Measurements from ENCODE around the gene CD248. TPM values are rescaled to one million over a fixed set of nuclear protein-coding genes. Genes with fewer than 3 reads are reported as not detected.
"Not testable (repeated sequence)": the region's sequence is repeated elsewhere in the genome, so short reads cannot be mapped to it uniquely, and the experiment has no call there.

The CD248 gene
- polyA plus RNA-seq, 5 donors = 67.2 to 162 (median 89.2) TPM

GRCh38 chr11:66331542-66332370, 14.9 kb upstream of the CD248 start:
- no peak for DNase-seq

GRCh38 chr11:66330931-66331330, 14.1 kb upstream of the CD248 start:
- no peak for DNase-seq

- no peak for DNase-seq
Observed at GRCh38 chr11:66329165-66329673, 12.4 kb upstream of the CD248 start.

GRCh38 chr11:66328302-66329144, 11.7 kb upstream of the CD248 start:
- peak in 1 of 2 donors; percentile 76 for DNase-seq

GRCh38 chr11:66328031-66328301, 11.1 kb upstream of the CD248 start:
- no peak for DNase-seq

- no peak for DNase-seq
Observed at GRCh38 chr11:66327171-66328030, 10.6 kb upstream of the CD248 start.

- no peak for DNase-seq
Observed at GRCh38 chr11:66326261-66327111, 9.6 kb upstream of the CD248 start.

- no peak for DNase-seq
Observed at GRCh38 chr11:66325263-66325671, 8.4 kb upstream of the CD248 start.

- no peak for DNase-seq
Observed at GRCh38 chr11:66324664-66325063, 7.8 kb upstream of the CD248 start.

- DNase-seq = no peak
Observed at GRCh38 chr11:66323684-66324083, 6.8 kb upstream of the CD248 start.

- no peak for DNase-seq
Observed at GRCh38 chr11:66322732-66323427, 6.0 kb upstream of the CD248 start.

GRCh38 chr11:66321606-66322005, 4.8 kb upstream of the CD248 start:
- no peak for DNase-seq

GRCh38 chr11:66320748-66321147, 3.9 kb upstream of the CD248 start:
- DNase-seq = not testable (repeated sequence)

GRCh38 chr11:66320289-66320688, 3.4 kb upstream of the CD248 start:
- not testable (repeated sequence) for DNase-seq

GRCh38 chr11:66318600-66318970, 1.7 kb upstream of the CD248 start:
- no peak for DNase-seq

- peak; percentile 71 to 78 for DNase-seq
Observed at GRCh38 chr11:66317723-66318599, 1.1 kb upstream of the CD248 start.

- DNase-seq = peak; percentile 71 to 75
Observed at GRCh38 chr11:66317322-66317722, 478 bp upstream of the CD248 start.

GRCh38 chr11:66315921-66316811, 678 bp downstream of the CD248 start:
- no peak for DNase-seq

Measured in right lung (tissue), 5 donors.